ENCODE measurements around the gene GPER1.
"Not testable (repeated sequence)": the region's sequence is repeated elsewhere in the genome, so short reads cannot be mapped to it uniquely, and the experiment has no call there.

Gene GPER1

DNA sequence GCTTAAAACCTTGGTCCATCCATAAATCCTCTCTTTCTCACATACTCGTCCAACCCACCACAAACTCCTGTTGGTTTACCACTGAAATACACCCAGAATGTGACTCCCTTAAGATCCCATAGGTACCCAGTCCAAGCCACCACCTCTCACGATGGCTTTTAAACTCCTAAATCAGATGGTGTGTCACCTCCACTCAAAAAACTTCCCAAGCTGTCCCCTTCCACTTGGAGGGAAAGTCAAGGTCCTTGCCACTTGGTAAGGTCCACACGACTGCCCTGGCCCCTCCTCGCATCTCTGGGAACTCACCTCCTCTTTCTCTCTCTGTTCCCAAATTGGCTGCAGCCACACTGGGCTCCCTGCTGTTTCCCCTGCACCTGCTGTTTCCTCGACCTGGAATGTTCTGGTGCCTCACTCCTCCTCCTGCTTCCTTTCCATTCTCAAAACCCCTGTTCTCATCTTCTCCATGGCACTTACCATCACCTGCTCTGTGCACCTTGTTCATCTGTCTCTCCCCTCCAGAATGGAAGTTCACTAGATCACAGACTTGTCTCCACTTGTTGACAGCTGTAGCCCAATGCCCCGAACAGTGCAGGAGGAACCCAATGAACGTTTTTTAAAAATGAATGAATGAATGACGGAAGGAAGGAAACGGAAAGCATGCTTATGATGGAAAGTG is 49.1 kb downstream of the GPER1 start:
- peak; percentile 75 for FAIRE-seq
- DNase-seq (ENCODE audit: insufficient read length, low spot score), result no peak

- FAIRE-seq (no peak), DNase-seq (ENCODE audit: insufficient read length, low spot score) (no peak)
Observed at GRCh38 chr7:1137517-1138167, 49.7 kb downstream of the GPER1 start.

- FAIRE-seq (no peak), DNase-seq (ENCODE audit: insufficient read length, low spot score) (no peak)
Observed at GRCh38 chr7:1140476-1141104, 52.7 kb downstream of the GPER1 start.

- no peak for DNase-seq (ENCODE audit: insufficient read length, low spot score)
- no peak for FAIRE-seq
Observed at GRCh38 chr7:1141651-1142050, 53.7 kb downstream of the GPER1 start.

DNA sequence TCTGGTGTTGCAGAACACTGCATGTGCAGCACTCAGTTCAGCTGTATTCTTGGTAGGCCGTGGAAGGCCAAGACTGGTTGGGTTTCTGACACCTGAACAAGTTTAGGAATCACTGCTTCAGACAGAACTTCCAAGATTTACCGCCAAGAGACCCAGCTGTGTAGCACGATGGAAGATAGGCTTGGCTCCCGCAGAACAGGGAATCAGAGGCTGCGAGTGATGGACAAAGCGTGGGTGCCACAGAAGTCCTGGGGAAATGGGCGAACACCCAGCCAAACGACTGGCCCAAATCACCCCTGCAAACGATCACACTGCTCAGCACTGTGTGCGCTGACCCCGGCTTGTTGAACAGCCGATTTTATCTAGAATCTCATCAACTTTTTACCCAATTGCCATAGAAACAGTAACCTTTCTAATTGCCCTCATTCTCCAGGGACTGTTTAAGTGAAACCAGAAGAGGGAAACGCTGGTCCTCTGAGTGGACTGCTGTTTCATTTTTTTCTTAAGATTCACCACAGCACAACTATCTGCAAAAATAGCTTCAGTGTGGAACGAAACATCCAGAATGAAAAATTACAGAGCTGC is 54.2 kb downstream of the GPER1 start:
- FAIRE-seq (no peak), DNase-seq (ENCODE audit: insufficient read length, low spot score) (no peak)

DNA sequence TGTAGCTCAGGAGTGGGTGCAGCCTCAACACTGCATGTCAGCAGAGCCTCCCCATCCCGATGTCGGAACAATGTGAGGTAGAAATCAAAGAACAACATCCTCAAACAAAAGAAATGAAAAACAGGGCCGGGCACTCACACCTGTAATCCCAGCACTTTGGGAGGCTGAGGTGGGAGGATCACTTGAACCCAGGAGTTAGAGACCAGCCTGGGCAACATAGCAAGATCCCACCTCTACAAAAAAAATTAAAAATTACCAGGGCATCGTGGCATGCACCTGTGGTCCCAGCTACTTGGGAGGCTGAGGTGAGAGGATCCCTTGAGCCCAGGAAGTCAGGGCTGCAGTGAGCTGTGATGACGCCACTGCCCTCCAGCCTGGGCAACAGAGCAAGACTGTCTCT is 55.1 kb downstream of the GPER1 start:
- FAIRE-seq; DNase-seq (ENCODE audit: insufficient read length, low spot score): not testable (repeated sequence)
